Activated CD4-positive, CD25-positive, alpha-beta regulatory T cell treated with anti-CD3 and anti-CD28 coated beads, Interleukin-2, amount 50 U/mL, for 24 hours (primary cell): Measurements from ENCODE around the gene ARMC5.
A peak's percentile ranks its signal among the peaks of the same experiment; 100 is the strongest.
"Not testable (repeated sequence)": the region's sequence is repeated elsewhere in the genome, so short reads cannot be mapped to it uniquely, and the experiment has no call there.

ENCODE experiments used
- ATAC-seq, 2 donors: fragments of 150-1000 bp; cut with Tn5 transposase; one replicate each; pipeline ENCODE4 v1.10.0; 2021; ENCODE audit warnings: mild to moderate bottlenecking in 1 of 2, moderate library complexity in 1 of 2

ARMC5 gene

GRCh38 chr16:31478956-31479355, 19.7 kb downstream of the ARMC5 start:
- ATAC-seq, result no peak

- no peak for ATAC-seq
Observed at GRCh38 chr16:31479751-31480150, 20.4 kb downstream of the ARMC5 start.

- ATAC-seq, result no peak
Observed at GRCh38 chr16:31480851-31481536, 21.7 kb downstream of the ARMC5 start.

GRCh38 chr16:31483081-31483480, 23.8 kb downstream of the ARMC5 start, which contains the start of gene SLC5A2:
SLC5A2 (plus strand) TSS chr16:31483123; CDS start chr16:31483137, 14 bp downstream.
- no peak for ATAC-seq

GRCh38 chr16:31484048-31484447, 24.7 kb downstream of the ARMC5 start:
- ATAC-seq, result not testable (repeated sequence)

GRCh38 chr16:31484491-31485171, 25.3 kb downstream of the ARMC5 start:
- no peak for ATAC-seq

- no peak for ATAC-seq
Observed at GRCh38 chr16:31485571-31485970, 26.3 kb downstream of the ARMC5 start.

- no peak for ATAC-seq
Observed at GRCh38 chr16:31486045-31486444, 26.7 kb downstream of the ARMC5 start.

DNA sequence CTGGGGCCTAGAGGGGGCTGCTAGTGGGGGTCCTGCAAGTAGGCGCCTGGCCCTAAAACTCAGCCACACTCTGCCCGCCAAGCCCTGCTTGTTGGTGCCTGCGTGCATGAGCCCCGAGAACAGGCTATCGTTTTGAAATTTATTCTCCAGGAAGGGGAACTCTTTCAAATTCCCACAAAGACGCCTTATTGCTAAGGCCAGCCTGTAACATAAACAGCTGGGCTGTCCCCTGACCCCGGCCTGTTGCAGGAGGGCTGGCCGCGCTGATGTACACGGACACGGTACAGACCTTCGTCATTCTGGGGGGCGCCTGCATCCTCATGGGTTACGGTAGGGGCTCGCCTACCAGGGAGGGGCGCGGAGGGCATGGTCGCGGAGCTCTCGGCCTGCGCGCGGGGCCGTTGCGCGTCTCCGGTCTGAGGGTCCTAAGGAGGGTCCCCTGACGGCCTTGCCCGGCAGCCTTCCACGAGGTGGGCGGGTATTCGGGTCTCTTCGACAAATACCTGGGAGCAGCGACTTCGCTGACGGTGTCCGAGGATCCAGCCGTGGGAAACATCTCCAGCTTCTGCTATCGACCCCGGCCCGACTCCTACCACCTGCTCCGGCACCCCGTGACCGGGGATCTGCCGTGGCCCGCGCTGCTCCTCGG, 27.9 kb downstream of the ARMC5 start:
- no peak for ATAC-seq

- ATAC-seq, result peak; percentile 91 to 94
Observed at GRCh38 chr16:31487720-31488467, 28.6 kb downstream of the ARMC5 start.

DNA sequence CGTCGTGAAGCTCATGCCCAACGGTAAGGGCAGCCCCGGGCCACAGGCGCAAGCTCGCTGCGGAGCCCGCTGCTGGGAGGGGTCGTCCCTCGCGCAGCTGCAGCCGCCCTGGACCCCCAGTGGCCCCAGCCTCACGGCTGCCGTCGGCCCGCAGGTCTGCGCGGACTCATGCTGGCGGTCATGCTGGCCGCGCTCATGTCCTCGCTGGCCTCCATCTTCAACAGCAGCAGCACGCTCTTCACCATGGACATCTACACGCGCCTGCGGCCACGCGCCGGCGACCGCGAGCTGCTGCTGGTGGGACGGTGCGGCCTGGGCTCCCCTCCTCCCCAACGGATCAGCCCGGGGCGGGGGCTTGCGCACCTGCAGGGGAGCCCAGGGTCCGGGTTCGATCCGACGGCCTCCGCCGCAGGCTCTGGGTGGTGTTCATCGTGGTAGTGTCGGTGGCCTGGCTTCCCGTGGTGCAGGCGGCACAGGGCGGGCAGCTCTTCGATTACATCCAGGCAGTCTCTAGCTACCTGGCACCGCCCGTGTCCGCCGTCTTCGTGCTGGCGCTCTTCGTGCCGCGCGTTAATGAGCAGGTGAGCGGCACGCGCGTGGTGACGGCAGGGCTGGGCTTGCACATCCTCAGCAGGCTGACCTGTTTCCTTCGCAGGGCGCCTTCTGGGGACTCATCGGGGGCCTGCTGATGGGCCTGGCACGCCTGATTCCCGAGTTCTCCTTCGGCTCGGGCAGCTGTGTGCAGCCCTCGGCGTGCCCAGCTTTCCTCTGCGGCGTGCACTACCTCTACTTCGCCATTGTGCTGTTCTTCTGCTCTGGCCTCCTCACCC, 29.4 kb downstream of the ARMC5 start:
- ATAC-seq, result no peak

DNA sequence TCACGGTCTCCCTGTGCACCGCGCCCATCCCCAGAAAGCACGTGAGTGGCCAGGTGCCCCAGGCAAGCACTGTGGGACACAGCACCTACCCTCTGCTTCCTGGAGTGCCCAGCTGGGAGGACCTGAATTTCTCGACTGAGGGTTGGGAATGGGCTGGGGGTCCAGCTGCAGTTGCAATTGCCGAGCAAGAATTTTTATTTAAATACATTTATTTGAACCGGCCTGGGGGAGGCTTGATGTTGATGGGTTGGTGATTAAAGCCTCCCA, 29.9 kb downstream of the ARMC5 start:
- ATAC-seq, result no peak

DNA sequence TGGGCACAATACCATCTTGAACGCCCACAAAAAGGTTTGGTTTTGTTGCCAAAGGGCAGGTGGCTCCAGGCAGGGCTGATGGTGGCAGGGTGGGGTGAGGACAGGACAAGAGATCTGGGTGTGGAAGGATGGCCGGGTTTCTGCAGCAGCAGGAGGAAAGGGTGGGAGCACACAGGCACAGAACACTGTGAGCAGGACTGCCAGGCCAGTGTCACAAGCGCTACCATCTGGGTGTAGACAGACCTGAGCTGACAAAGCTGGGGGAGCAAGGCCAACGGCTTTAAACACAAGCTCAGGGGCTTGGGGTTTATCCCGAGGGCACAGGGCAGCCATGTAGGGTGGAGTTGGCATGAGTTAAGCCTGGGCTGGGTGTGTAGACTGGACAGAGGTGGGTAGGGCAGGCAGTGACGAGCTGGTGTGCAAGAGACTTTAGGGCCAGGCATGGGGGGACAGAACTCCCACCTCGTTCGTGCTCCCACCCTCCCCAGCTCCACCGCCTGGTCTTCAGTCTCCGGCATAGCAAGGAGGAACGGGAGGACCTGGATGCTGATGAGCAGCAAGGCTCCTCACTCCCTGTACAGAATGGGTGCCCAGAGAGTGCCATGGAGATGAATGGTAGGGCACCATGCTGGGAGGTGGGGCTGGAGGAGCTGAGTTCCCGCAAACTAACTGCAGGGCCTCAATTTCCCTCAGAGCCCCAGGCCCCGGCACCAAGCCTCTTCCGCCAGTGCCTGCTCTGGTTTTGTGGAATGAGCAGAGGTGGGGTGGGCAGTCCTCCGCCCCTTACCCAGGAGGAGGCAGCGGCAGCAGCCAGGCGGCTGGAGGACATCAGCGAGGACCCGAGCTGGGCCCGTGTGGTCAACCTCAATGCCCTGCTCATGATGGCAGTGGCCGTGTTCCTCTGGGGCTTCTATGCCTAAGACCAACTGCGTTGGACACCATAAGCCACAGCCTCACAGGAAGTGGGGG, 30.6 kb downstream of the ARMC5 start:
- ATAC-seq, result no peak

- ATAC-seq, result no peak
Observed at GRCh38 chr16:31491778-31492418, 32.6 kb downstream of the ARMC5 start.

GRCh38 chr16:31493506-31494125, 34.3 kb downstream of the ARMC5 start:
- no peak for ATAC-seq

- ATAC-seq, result no peak
Observed at GRCh38 chr16:31496670-31497069, 37.4 kb downstream of the ARMC5 start.

- ATAC-seq, result no peak
Observed at GRCh38 chr16:31498493-31498892, 39.2 kb downstream of the ARMC5 start.

- ATAC-seq, result no peak
Observed at GRCh38 chr16:31499928-31500327, 40.6 kb downstream of the ARMC5 start.

DNA sequence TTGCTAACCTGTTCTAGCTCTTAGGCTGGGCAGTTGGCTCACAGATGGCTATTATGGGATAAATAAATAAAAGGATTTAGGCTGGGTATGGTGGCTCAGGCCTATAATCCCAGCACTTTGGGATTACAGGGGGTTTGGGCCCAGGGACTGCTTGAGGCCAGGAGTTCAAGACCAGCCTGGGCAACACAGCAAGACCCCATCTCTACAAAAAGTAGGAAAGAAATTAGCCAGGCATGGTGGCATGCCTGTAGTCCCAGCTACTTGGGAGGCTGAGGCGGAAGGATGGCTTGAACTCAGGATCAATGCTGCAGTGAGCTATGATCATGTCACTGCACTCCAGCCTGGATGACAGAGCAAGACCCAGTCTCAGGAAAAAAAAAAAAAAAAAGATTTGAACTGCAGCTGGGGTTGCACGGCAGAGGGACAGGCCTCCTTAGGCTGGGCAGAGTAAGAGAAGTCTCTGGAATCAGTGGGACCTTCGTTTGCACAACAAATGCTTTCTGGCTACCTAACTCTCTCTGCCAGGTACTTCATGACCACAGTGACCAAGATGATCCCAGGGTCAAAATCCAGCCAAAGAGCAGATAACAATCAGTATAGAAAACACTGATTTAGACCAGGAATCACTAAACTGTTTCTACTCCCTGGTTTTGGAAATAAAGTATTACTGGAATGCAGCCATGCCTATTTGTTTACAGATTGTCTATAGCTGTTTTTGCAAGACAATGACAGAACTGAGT, 42.1 kb downstream of the ARMC5 start:
- no peak for ATAC-seq

DNA sequence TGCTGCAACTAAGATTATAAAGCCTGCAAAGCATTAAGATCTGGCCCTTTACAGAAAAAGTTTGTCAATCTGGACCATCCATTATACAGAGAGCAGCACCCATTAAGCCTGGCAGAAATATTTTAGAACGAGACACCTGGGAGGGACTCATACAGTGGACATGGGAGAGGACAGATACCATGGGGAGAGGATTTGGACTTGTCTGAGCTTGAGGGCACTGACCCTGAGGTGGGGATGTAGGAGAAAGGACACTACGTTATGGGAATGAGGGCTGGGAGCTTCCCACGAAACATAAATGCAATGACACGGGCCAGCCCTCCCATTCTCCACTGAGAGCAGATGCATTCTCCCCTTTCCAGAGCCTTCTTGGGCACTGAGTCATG, 42.7 kb downstream of the ARMC5 start:
- ATAC-seq, result no peak
